M059J (cell line): Measurements from ENCODE around the gene TAF12. TPM values are rescaled to one million over a fixed set of nuclear protein-coding genes. Genes with fewer than 3 reads are reported as not detected.
A peak's percentile ranks its signal among the peaks of the same experiment; 100 is the strongest.

Experiments used
- DNase-seq: peaks from one replicate; pipeline ENCODE4 v3.0.0-alpha.2; 2012; ENCODE audit warnings: low read depth
- total RNA-seq: library from RNA; depleted of rRNA; stranded (reverse); fragments of >200 nt; shearing (Covaris generic); gene quantifications from 2 replicates; pipeline ENCODE4 v1.2.3, GENCODE V29; 2014; rRNA removed

Gene TAF12
- total RNA-seq, 1 experiment from 2014 or later = 41.4 TPM

DNA sequence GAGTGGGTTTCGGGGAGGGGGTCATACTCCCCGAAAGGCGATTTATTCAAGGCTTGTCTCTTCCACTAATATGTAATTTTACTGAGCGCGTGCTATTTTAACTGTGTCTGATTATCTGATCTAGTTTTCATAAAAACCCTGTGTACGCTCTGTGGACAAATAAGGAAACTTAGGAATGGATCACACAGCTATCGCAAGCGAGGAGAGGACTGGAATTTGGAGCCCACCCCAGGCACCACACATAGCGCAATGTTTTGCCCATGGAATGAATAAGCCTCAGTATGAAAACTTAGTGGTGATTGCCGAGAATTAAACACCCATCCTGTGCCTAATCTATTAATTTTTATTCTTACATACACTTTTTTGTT, 60.6 kb downstream of the TAF12 start:
- DNase-seq = no peak

DNA sequence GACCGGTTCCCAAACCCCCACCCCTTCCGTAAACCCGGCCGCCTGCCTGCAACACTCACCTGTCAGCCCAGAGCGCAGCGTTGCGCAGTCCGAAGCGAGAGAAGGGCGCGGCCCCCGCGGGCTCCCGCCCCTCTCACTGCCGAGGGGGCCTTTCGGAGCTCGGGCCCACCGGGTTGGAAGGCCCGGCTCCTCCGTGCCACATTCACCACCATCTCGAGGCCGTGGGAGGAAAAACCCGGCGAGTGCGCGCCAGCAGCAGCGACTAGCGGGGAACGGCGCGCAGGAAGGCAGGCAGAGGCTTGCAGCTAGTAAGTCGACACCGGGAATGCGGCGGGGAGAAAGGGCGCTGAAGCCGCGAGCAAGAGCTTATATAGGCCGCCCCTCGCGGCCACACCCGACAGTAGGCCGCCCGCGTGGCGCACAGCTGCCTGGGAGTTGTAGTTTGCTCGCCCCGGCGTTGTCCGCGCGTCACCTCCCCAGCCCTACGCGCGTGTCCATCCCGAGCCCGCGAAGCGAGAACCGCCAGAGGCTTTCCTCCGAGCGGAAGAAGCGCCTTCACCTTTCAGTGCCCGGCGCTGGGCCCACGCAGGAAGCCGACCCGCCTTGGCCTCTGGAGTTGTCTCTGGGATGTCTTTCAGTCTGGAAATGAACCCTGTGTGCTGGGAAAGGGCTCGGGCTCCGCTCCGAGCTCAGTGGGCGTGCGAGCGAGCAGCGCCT, 61.2 kb downstream of the TAF12 start:
- peak; percentile 93 for DNase-seq

DNA sequence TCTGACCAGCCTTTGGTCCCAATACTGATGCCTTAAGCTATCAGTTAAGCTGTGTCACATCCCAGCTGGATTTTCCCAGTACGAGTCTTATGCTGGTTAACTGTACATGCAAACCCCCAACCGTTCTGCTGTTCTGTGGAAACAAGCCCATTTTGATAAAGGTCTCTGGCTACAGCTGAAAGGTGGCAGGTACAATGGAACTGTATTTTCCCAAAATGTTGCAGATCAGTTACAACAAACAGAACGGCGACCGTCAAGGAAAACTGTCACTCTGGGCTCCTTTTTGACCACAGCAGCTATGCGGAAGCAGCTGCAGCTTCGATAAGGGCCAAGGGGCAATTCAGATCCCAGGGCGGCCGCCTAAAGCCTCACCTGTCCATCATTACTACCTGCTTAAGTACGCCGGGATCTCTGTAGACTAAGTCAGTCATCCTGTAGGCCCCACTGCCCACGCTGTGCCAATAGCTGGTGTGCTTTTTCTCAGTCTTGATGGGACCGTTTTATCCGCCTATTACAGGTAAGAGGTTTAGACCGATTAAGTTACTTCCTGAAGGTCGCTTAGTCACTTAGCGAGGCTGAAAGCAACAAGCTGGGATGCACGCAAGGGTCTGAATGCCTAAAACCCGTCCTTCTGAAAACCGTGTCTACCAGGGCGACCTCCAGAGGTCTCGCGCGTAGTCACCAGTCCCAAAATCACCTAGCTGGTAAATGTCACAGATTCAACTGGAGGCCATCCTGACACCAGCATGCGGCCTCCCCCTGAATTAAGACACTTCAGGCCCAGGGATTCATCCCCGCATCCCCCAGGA, 61.9 kb downstream of the TAF12 start:
- DNase-seq = peak; percentile 77

DNA sequence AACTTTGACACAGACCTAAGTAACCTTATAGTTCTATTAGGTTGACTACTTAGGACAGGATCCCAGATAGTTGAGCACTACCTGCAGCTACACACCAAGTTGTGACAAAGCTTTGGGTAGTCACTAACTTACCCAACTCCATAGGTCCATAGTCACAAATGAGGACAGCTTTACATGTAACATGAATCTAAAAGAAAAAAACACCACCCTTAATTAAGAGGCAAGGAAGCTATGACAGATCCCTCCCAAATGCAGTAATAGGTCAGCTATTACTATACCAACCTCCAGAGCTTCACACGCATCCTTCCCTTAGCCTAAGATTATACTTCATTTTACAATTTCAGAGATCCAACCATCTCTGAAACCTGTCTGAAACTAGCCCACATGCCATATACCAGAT, 63.5 kb downstream of the TAF12 start:
- DNase-seq = no peak

DNA sequence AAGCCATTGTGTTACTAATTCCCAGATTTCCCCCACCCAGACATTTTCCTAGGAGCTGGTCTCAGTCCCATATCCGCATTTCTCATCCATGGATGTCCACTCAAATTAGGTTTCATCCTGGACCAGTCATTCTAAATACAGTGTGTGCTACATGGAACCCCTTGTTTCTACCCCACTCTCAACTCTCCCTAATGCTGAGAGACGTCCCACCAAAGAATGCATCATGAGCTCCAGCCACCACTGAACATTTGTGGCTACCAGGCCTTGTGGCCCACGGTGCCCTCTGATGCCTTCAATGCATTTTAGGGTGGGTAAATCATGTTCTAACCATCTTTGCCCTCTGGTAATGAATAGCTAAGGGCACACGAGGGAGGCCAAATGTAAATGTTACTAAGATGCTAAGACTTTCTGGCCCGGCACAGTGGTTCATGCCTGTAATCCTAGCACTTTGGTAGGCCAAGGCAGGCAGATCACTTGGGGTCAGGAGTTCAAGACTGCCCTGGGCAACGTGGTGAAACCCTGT, 64.1 kb downstream of the TAF12 start:
- DNase-seq = no peak

DNA sequence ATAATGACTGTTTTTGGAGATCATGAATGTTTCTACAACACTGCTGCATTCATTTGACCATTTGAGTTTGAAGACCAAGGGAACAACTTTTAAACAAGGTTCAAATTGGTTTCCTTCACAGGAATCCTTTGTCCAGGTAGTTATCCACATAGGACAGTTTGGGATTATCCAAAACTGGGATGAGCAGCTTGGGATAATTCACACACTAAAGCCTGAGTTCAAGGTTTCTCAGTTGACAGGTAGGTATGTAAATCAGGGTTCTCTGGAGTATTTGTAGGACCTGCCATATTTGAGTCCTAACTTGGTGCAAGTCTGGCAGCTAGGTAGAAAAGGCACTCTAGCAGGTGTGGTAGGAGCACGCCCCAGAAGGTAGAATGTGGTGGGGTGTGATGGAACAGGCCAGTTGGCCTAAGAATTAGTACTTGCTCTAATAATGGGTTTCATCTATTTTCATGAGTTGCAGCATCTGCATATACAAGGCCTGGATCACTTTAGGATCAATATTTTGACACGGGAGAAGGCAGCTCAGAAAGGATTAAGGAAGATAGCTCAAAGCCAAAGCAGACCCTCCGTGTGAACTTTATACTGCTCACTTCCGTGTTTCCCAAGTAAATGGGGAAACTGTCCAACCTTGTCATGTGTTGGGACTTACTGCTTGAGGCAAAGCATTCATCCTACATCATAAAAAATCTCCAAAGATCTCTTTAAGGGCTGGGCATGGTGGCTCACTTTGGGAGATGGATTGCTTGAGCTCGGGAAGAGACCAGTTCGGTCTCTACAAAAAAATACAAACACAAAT, 64.9 kb downstream of the TAF12 start:
- DNase-seq = no peak

DNA sequence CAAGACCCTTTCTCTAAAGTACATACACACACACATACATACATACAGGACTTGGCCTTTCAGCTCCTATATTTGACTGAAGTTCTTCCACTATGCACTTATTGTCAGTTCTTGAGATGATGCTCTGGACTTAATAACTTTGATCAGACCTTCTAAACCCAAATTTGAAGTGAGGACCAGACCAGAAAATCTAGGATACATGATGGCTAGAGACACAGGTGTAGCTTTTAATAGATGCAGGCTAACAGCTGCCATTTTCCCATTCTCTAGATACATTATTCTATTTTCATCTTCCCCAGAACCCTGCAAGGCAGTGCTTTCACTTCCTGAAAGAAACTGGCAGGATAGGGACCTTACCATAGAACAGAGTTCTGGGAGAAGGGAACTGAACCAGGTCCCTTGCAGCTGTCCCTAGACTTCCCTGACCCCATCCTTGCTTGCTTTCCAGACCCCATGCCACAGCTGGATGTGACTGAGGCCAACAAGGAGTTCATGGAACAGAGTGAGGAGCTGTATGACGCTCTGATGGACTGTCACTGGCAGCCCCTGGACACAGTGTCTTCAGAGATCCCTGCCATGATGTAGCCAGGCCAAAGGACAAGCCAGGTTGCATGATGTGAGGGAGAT, 65.7 kb downstream of the TAF12 start:
- no peak for DNase-seq

DNA sequence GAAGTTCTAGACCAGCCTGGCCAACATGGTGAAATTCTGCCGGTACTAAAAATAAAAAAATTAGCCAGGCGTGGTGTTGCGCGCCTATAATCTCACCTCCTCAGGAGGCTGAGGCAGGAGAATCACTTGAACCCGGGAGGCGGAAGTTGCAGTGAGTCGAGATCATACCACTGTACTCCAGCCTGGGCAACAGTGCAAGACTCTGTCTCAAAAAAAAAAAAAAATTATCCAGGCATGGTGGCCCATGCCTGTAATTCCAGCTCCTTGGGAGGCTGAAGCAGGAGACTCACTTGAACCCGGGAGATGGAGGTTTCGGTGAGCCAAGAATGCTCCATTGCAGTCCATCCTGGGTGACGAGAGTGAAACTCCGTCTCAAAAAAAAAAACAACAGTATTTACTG, 69.3 kb downstream of the TAF12 start:
- no peak for DNase-seq

DNA sequence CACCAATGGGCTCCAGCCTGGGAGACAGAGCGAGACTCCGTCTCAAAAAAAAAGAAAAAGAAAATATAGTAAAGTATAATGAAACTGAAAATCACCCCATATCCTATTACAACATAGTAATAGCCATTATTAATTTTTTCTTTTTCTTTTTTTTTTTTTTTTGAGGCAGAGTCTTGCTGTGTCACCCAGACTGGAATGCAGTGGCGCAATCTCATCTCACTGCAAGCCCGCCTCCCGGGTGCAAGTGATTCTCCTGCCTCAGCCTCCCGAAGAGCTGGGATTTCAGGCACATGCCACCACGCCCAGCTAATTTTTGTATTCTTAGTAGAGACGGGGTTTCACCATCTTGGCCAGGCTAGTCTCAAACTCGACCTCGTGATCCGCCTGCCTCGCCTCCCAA, 70.0 kb downstream of the TAF12 start:
- DNase-seq = peak; percentile 29

DNA sequence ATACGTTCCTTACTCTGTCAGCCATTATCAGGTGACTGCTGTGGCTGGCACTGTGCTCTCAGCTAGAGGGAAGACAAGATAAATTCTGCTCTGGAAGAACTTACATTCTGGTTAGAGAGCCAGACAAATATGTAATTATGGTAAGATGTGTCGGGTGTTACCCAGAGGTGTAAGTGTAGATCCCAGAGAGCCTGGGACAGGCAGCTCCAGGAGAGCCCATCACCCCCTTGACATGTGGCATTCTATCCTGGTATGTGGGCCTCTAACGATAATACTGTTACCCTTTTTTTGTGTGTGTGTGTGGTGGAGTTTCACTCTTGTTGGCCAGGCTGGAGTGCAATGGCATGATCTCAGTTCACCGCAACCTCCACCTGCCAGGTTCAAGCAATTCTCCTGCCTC, 71.0 kb downstream of the TAF12 start:
- no peak for DNase-seq

DNA sequence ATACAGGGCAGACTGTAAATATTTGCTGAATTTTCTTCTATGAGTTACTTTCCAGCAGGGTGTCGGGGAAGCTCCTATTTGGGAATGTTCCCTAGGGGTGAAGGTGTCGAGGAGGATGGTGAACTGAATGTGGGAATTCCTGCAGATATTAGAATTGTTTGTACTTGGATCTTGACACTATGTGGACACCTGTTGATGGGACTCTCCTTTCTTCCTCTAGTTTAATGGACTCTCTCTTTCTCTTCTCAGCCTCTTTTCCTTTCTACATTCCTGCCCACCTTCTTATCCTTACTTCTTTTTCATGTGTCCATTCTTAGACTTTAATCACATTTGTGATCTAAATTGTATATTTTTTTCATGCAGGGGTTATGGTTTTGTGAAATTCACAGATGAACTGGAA, 75.9 kb downstream of the TAF12 start:
- DNase-seq = no peak

DNA sequence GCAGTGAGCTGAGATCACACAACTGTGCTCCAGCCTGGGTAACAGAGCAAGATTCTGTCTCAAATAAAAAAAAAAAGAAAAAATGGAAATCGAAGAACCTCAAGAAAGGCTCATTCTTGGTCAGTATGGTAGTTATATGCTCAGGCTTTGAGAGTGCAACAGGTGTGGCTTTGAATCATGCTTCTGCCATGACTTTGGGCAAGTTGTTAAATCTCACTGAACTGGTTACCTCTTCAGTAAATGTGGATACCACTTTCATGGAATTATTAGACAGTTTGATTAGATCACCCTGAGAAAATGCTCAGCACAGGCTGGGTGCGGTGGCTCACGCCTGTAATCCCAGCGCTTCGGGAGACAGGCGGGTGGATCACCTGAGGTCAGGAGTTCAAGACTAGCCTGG, 77.1 kb downstream of the TAF12 start:
- no peak for DNase-seq

DNA sequence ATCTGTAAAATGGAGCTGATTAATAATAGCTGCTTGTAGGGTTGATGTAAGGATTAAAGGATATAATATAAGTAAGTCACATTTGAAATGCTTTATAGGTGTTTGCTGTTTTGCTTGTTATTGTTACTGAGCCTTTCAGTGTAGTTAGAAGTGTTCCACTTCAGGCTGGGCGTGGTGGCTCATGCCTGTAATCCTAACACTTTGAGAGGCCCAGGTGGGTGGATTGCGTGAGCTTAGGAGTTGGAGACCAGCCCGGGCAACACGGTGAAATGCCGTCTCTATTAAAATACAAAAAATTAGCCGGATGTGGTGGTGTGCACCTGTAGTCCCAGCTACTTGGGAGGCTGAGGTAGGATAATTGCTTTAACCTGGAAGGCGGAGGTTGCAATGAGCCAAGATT, 77.8 kb downstream of the TAF12 start:
- no peak for DNase-seq

DNA sequence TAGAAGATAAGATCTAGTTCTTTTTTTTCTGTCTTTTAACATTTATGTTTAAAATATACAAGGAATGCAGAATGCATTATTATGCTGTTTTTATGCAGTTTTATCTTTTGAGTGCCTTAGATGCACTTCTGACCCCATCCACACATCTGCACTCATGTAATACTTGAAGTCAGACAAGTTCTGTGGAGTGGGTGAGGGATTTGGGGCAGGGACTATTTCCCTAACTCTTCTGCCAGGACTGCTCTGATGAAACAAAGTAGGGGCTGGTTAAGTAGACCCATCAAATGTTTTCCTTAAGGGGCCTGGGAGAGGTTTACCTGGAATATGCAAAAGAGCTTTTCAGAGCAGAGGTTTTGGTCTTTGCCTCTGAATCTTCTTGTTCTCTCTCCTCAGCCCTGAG, 78.6 kb downstream of the TAF12 start:
- no peak for DNase-seq

DNA sequence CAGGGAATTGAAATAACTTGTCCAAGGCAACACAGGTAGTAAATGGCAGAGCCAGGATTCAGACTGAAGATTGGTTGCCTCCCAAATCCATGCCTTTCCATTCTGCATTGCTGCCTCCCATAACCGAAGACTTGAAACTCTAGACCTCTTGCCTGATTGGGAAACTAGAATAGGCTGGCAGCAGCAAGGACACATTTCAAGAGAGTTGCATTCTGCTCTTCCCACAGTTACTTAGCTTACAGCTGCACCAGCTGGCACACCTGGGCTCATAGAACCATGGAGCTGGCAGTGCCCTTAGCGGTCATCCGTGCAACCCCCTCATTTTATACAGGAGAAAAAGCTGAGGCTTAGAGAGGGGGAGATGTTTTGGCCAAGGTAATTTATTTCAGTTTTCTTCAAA, 82.0 kb downstream of the TAF12 start:
- no peak for DNase-seq

Other genes starting within 250 kb of the TAF12 start
- 36.8 and 49.1 TPM in 2 replicates for gene RCC1, start 137.0 kb downstream of the TAF12 start, total RNA-seq
- gene TRNAU1AP, start 90.0 kb downstream of the TAF12 start, total RNA-seq = 24.0 and 32.6 TPM in 2 replicates
- gene RAB42, start 50.8 kb downstream of the TAF12 start, total RNA-seq = 2.0 and 3.2 TPM in 2 replicates
- not detected in 2 replicates for gene RNU11, start 5.5 kb upstream of the TAF12 start, total RNA-seq
- gene GMEB1, start 25.7 kb upstream of the TAF12 start, total RNA-seq = 4.2 and 8.1 TPM in 2 replicates
- gene YTHDF2, start 93.9 kb upstream of the TAF12 start, total RNA-seq = 62.3 and 64.0 TPM in 2 replicates
- gene OPRD1, start 169.1 kb upstream of the TAF12 start, total RNA-seq = not detected in 2 replicates